GM18907 (cell line): Measurements from ENCODE around the gene TWF2.

Experiments
- ATAC-seq: cut with Tn5 transposase; IDR thresholded peaks from one replicate; pipeline ENCODE4 v1.9.1; 2021; ENCODE audit warnings: mild to moderate bottlenecking, moderate library complexity; ENCODE audit not compliant: unreplicated experiment

The TWF2 gene

GRCh38 chr3:52204337-52205073, 34.5 kb downstream of the TWF2 start:
- no peak for ATAC-seq

- ATAC-seq, result no peak
These were observed 35.3 kb downstream of the TWF2 start for GRCh38 chr3:52203701-52204100.

GRCh38 chr3:52202384-52203077, 36.4 kb downstream of the TWF2 start:
- ATAC-seq, result no peak

- no peak for ATAC-seq
These were observed 37.8 kb downstream of the TWF2 start for GRCh38 chr3:52200981-52201679.

GRCh38 chr3:52198643-52199608, 40.0 kb downstream of the TWF2 start:
- no peak for ATAC-seq

GRCh38 chr3:52197842-52198625, 40.9 kb downstream of the TWF2 start, which contains the start of gene ALAS1:
Gene ALAS1 (plus strand): TSS chr3:52198160. CDS start chr3:52199242, 1,082 bp downstream.
- ATAC-seq, result peak; percentile 83

- ATAC-seq, result no peak
These were observed 41.5 kb downstream of the TWF2 start for GRCh38 chr3:52197499-52197841.

GRCh38 chr3:52196977-52197376, 42.0 kb downstream of the TWF2 start:
- no peak for ATAC-seq

GRCh38 chr3:52195823-52196331, 43.1 kb downstream of the TWF2 start:
- no peak for ATAC-seq

- no peak for ATAC-seq
These were observed 43.7 kb downstream of the TWF2 start for GRCh38 chr3:52195291-52195597.

GRCh38 chr3:52194485-52195290, 44.3 kb downstream of the TWF2 start:
- no peak for ATAC-seq

- ATAC-seq, result no peak
These were observed 45.9 kb downstream of the TWF2 start for GRCh38 chr3:52193065-52193464.

- no peak for ATAC-seq
These were observed 47.3 kb downstream of the TWF2 start for GRCh38 chr3:52191663-52192062.

GRCh38 chr3:52190294-52191074, 48.5 kb downstream of the TWF2 start:
- no peak for ATAC-seq

GRCh38 chr3:52188556-52188955, 50.4 kb downstream of the TWF2 start:
- no peak for ATAC-seq

GRCh38 chr3:52186729-52187128, 52.2 kb downstream of the TWF2 start:
- ATAC-seq, result no peak

GRCh38 chr3:52185837-52186236, 53.1 kb downstream of the TWF2 start:
- no peak for ATAC-seq

- ATAC-seq, result no peak
These were observed 53.6 kb downstream of the TWF2 start for GRCh38 chr3:52185311-52185710.
